GM12875 (cell line): ENCODE measurements around the gene SEMA5A.

Experiments used
- H3K4me3 ChIP-seq: one replicate; pipeline ENCODE4 v1.5.1; 2011; ENCODE audit warnings: low read depth, low read length, control low read depth
- TF ChIP-seq, protein P1 (sequence below): IDR thresholded peaks from 2 replicates; pipeline ENCODE4 v1.5.1; 2011; ENCODE audit warnings: low read depth, mild to moderate bottlenecking, control low read depth, inconsistent platforms, low read length, moderate library complexity, borderline replicate concordance; ENCODE audit not compliant: insufficient read depth

The SEMA5A gene

GRCh38 chr5:9020996-9021395 lies 524.9 kb downstream of the SEMA5A start:
- TF ChIP-seq, protein P1, sequence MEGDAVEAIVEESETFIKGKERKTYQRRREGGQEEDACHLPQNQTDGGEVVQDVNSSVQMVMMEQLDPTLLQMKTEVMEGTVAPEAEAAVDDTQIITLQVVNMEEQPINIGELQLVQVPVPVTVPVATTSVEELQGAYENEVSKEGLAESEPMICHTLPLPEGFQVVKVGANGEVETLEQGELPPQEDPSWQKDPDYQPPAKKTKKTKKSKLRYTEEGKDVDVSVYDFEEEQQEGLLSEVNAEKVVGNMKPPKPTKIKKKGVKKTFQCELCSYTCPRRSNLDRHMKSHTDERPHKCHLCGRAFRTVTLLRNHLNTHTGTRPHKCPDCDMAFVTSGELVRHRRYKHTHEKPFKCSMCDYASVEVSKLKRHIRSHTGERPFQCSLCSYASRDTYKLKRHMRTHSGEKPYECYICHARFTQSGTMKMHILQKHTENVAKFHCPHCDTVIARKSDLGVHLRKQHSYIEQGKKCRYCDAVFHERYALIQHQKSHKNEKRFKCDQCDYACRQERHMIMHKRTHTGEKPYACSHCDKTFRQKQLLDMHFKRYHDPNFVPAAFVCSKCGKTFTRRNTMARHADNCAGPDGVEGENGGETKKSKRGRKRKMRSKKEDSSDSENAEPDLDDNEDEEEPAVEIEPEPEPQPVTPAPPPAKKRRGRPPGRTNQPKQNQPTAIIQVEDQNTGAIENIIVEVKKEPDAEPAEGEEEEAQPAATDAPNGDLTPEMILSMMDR, result no peak
- H3K4me3 ChIP-seq, result no peak overlapping the region

GRCh38 chr5:9015937-9016270 lies 530.0 kb downstream of the SEMA5A start:
- H3K4me3 ChIP-seq, result no peak overlapping the region

DNA sequence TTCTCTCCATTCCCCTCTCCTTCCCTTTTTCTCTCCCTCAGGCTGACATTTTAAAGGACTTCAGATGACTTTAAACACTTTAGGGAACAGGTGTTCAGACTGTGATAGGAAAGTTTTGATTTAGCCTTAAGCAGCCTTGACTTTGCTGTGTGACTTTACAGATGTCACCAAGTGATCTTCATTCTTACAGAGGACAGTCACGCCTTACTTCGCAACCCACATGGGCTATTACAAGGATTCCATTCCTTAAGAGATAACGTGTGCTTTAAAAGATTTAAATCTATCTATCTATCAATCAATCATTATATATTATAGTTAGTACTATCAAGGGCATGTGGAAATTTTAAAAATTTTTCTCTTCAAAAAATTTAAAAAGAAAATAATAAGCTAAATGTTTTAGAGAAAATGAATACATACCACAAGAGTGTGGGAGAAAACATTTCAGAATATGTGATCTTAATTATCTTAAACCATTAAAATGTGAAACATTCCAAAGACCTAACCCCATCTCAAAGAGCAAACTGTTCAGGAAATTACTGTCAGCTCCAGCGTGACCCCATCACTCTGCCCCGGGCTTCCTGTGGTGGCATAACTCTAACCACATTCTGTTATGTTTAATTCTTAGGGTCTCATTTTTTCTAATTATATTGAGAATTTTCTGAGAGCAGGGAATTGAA lies 530.5 kb downstream of the SEMA5A start:
- no peak overlapping the region for H3K4me3 ChIP-seq
- TF ChIP-seq, protein P1, result no peak

More at GRCh38 chr5:9015937-9016270, 530.0 kb downstream of the SEMA5A start:
- TF ChIP-seq, protein P1, result no peak

GRCh38 chr5:9013147-9013546 lies 532.7 kb downstream of the SEMA5A start:
- TF ChIP-seq, protein P1, result no peak
- no peak overlapping the region for H3K4me3 ChIP-seq

DNA sequence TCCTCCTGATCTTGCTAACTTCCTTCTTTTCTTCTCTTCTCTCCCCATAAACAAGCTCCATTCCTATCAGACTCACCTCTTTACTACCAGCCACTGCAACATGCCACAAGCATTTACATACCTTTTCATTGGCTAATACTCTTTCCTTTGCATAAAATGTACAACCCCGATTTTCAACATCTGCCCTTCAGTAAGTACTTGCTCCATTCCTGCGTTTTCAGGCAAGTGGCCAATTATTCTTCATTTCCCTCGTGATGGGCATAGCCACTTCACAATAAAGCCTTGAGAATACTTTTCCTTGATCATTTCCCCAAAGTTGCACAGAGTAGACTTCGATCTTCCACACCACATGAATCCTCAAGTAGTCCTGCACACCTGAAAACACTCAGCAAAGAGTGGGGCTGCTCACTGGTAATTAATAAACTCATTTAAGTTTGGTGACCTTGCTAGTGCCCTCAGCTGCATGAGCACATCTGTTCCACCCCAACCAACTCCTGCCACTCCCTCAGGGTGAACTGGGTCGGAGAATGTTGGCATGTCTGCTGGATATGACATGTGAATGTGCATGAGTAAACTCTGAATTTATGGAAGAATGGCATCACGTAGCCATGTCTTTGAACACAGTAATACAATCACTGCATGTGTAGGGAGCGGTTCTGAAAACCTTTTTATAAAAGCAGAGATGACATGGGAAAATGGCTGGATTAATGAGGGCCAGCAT lies 535.8 kb downstream of the SEMA5A start:
- no peak overlapping the region for H3K4me3 ChIP-seq
- TF ChIP-seq, protein P1, result no peak

DNA sequence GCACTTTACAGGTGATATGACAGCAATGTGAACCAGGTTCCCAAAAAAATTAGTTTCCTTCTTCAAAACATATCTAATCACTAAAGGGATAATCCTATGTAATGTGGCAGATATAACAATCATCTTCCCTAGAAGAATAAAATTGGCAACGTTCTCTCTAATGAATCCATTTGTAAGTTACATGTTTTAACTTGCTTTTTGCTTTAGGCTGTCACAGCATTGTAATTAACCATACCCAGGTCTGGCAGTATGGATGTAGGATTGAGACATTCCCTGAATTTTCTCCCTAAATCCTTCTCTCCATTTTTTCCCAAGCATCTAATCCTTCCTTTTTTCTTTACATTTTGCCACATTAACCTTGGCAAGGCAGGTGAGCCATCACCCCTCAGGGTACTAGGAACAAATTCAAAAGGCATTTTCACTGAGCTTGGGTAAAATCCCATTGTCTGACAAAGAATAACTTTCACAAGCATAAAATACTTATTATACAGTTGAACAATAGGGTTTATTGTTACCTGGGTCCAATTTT lies 548.3 kb downstream of the SEMA5A start:
- TF ChIP-seq, protein P1, result no peak
- H3K4me3 ChIP-seq, result no peak overlapping the region

- H3K4me3 ChIP-seq, result no peak overlapping the region
- TF ChIP-seq, protein P1, result peak; percentile 39; the same call in 1 of the 2 replicates
These were observed 552.8 kb downstream of the SEMA5A start for GRCh38 chr5:8993031-8993430.
